Measurements from ENCODE around the gene SCYGR4. TPM values are rescaled to one million over a fixed set of nuclear protein-coding genes. Genes with fewer than 3 reads are reported as not detected.

SCYGR4 gene
- total and polyA plus RNA-seq, 9 of the 15 experiments (the other 6 are each of a cell fraction or from before 2014, with no cell fraction given): 0.09 TPM; not detected in 8

DNA sequence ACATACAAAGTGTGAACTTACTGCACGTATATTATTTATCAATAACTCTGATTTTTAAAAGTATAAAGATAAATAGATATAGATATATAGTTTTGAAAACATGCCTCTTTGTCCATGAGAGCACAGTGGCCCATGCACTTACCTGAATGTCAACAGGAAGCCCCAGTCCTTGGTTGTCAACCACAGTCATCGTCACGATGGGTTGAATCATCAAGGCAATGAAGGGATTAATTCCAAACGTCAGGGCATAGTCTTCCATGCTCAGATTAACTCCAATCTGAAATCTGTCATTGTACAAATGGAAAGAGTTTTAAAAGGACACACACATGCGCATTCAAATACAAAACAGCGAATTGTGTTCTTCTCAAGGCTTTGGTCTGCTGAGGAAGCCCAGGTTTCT is 15.5 kb downstream of the SCYGR4 start:
- Histone ChIP-seq H3K27ac (ENCODE audit: extremely low read depth, low read depth, low read length) (no peak overlapping the region), H4K20me1 (replicated peaks; ENCODE audit: control insufficient read depth, insufficient read depth, low read length) (no peaks in the 10 kb centered on the region), H3K9me3 (replicated peaks; ENCODE audit: control insufficient read depth, insufficient read depth, low read depth, low read length) (no peaks in the 10 kb centered on the region), H3K36me3 (ENCODE audit: control insufficient read depth, insufficient read depth, low read length) (no peaks in the 10 kb centered on the region), H3K4me2 (ENCODE audit: insufficient read depth, low read length) (no peak overlapping the region), H3K4me3 (no peak overlapping the region), H3K4me1 (replicated peaks in 1 of 2; ENCODE audit: control insufficient read depth in 2 of 2, insufficient read depth in 2 of 2, low read length in 2 of 2) (no peaks in the 10 kb centered on the region), H2AFZ (ENCODE audit: low read depth, low read length) (no peak overlapping the region), H3K79me2 (ENCODE audit: control insufficient read depth, insufficient read depth, low read length) (no peaks in the 10 kb centered on the region), H3K27me3 (ENCODE audit: control insufficient read depth in 2 of 2, insufficient read depth in 2 of 2, low read length in 2 of 2) (peaks cover 5 to 15% of the 10 kb centered on the region in 2 experiments; a peak in 4 of 5 replicates), H3K9ac (ENCODE audit: insufficient read depth in 1 of 2, low read depth in 2 of 2, low read length in 2 of 2) (no peak overlapping the region), H3K9me1 (ENCODE audit: control insufficient read depth, insufficient read depth, low read length) (no peaks in the 10 kb centered on the region)
- no TSS peak for BruUV-seq (replicated peaks)
- POLR2A ChIA-PET: no interaction called here
- in situ Hi-C loops (cut with MboI): no loop called here
- CTCF ChIA-PET (ENCODE audit: low intra/inter-chr PET ratio): no interaction called here
- TF ChIP-seq ZNF318 (IDR thresholded peaks at IDR 0.05; ENCODE audit: borderline replicate concordance in 1 of 2, low read depth in 1 of 2) (no peak), BCOR (IDR thresholded peaks at IDR 0.05) (no peak), FOXA3 (CRISPR knock-in tag; conservative IDR thresholded peaks at IDR 0.05 in 1 of 2, IDR thresholded peaks at IDR 0.05 in 1 of 2) (no peak), KDM1A (IDR thresholded peaks at IDR 0.05) (no peak), TEAD2 (tag; IDR thresholded peaks at IDR 0.05) (no peak), THRA (IDR thresholded peaks at IDR 0.05) (no peak), TAF9B (IDR thresholded peaks at IDR 0.05; ENCODE audit: partially characterized antibody) (no peak)
- TF ChIP-seq, protein P1, sequence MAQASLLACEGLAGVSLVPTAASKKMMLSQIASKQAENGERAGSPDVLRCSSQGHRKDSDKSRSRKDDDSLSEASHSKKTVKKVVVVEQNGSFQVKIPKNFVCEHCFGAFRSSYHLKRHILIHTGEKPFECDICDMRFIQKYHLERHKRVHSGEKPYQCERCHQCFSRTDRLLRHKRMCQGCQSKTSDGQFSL (CRISPR knock-in tag; IDR thresholded peaks at IDR 0.05): no peak
- TF ChIP-seq, protein P1 (tag; IDR thresholded peaks at IDR 0.05): no peak
- intact Hi-C loops (cut with micrococcal nuclease): no loop called here
- ATAC-seq: no peak
- no peak for FAIRE-seq
- no peak for DNase-seq (ENCODE audit: extremely low read depth in 1 of 4, low spot score in 3 of 4)
- 0% methylated on average over 6 of the region's 6 CpGs for WGBS (ENCODE audit: insufficient coverage, low coverage, missing lambda C conversion rate)

Measured in K562 (cell line).